Islet of Langerhans (tissue), 1 donor: Measurements from ENCODE around the gene BTBD9.
A peak's percentile ranks its signal among the peaks of the same experiment; 100 is the strongest.
"Not testable (repeated sequence)": the region's sequence is repeated elsewhere in the genome, so short reads cannot be mapped to it uniquely, and the experiment has no call there.

Experiments used
- FAIRE-seq: peaks from one replicate; lab custom pipeline; 2011; peaks lifted over from hg19 to GRCh38; lab: Jason Lieb, UNC

BTBD9 gene

DNA sequence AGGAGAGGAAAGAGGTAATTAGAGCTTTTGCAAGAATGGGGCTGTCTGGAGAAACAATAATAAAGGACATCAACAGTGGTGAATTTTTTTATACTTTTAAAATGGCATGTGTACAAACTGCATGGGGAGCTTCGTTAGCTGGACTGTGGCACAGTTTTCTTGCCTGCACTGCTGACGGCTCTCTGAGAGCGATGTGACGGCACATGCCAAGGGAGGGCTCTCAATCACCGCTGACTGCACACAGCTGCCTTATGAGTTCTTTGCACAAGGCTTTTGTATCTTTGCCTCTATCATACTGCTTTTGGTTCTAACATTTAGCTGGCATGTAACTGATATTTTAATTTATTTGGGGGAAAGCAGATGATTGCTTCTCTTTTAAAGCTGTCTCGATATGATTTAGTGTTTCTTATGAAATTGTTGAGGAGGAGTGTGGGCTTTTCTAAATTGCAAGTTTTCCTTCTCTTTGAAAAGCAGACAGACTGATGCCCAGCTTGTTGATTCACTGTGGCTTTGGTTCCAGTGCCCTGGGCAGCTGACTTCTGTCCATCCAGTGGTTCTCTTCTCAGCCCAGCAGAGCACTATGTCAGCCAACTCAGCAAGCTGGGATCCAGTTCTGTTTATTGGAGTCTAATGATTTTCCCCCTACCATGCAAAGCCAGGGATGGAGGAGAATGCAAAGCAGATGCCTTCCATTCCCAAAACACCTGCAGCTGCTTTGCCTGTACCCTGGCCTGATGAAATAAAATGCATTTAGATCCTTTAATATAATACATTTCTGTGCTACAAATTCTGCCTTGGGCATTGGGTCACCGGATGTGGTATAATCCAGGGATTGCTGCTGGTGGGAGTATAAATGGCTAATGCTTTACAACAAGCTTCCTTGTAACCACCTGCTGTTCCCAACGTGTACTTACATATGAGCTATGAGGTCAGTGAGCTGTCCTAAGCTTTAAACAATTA lies 496.3 kb downstream of the BTBD9 start:
- FAIRE-seq: no peak

DNA sequence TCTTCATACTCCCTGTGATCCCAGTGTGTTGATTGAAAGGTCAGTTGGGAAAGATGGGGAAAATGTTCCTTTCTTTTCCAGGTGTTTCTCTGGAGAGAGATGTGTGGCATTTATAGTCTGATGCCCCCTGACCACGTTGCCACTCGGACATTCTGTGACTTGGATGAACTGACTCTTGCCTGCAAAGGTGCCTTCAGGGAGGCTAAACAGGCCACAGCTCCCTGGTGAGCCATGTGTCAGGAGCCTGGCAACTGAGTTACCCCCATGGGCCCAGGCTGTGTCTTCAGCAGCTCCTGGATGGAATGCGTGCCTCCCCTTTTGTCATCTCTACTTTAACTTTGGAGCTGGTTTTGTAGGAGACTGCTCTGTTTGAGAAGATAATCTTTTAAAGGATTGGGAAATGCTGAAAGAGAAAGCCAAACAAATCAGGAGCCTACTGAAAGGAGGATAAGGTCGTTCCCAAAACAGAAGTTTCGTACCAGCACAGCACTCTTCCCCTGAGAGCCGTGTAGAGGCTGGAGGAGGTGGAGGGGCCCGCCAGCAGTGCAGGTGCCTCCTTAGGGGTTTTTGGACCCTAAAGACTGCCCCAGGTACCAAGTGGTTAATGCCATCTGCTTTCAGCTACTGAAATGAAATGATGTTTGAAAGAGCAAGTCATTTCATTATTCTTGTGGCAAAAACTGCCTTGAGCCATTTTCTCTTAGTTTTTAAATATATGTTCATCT lies 497.4 kb downstream of the BTBD9 start:
- FAIRE-seq: no peak

DNA sequence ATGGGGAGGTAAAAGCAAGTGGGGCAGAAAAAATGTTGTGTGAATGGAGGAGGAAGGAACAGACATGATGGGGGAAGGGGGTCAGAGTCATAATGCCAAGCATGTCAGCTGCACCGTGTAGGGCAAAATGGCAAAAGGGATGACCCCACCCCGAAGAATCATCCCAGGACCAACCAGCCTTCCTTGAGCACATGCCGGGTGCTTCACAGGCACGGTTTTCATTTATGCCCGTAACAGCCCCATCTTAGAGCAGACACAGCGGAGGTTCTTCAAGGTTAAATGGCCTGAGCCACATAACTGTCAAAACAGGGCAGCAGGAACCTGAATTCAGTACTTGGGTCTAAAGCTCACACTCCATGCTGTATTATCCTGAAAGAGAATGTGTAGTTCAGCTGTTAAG lies 498.0 kb downstream of the BTBD9 start:
- FAIRE-seq: no peak

- peak; percentile 13 for FAIRE-seq
Measured at GRCh38 chr6:38141085-38141484, 498.6 kb downstream of the BTBD9 start.

DNA sequence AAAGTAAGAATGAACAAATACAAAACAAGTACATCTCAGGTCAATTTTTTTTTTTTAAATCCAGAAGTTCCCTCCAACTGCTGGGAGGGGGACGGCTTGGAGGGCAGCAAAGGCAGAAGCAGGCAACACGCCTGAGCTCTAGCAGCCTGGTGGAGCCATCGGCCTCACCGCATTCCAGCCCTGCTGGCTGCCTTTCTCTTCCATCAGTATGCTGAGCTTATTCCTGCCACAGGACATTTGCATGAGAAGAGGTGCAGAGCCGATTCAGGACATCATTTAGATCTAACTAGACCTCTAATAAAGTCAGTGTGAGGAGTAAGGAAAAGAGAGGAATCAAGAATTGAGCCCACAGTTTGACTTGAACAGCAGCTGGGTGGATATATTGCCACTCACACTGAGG lies 501.4 kb downstream of the BTBD9 start:
- FAIRE-seq: no peak

- FAIRE-seq: no peak
Measured at GRCh38 chr6:38137608-38138265, 502.0 kb downstream of the BTBD9 start.

DNA sequence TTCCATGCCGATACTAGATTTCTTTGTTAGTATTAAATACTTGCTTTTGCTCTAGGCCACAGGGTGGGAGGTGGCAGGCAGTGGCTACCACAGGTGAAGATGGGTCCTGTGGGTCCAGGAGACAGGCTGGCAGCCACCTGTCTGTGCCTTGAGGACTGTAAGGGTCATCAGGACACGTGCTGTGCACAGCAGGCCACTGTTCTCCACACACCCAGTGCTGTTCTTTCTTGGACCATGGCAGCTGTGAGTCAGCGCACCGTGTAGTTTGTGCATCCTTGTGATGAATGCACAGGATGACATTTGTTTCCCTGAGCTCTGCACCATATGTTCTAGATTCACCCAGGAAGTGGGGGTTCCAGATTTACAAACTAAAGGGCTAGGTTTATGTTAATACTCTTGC lies 503.2 kb downstream of the BTBD9 start:
- FAIRE-seq: no peak

GRCh38 chr6:38134704-38135088 lies 505.0 kb downstream of the BTBD9 start:
- no peak for FAIRE-seq

GRCh38 chr6:38133932-38134703 lies 505.6 kb downstream of the BTBD9 start:
- FAIRE-seq: no peak

DNA sequence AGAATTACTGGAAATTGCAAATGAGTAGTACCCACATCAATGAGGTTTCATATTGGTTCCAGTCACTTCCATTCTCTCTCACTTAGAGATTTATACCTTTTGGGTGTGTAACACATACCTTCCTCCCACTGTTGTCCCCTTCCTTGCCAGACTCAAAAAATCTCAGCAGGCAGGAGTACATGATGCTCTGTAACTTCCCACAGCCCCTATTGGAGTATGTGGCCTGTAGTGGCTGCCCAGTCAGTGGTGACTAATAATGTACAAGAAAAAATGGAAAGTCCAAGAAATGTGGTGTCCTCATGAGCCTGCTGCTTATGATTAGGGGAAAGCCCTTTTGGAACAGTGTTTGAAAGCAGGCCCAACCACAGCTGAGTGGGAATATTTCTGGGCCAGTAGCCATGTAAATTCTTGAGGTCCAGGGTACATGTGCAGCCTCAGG lies 508.2 kb downstream of the BTBD9 start:
- no peak for FAIRE-seq

- FAIRE-seq: no peak
Measured at GRCh38 chr6:38127284-38127683, 512.4 kb downstream of the BTBD9 start.

DNA sequence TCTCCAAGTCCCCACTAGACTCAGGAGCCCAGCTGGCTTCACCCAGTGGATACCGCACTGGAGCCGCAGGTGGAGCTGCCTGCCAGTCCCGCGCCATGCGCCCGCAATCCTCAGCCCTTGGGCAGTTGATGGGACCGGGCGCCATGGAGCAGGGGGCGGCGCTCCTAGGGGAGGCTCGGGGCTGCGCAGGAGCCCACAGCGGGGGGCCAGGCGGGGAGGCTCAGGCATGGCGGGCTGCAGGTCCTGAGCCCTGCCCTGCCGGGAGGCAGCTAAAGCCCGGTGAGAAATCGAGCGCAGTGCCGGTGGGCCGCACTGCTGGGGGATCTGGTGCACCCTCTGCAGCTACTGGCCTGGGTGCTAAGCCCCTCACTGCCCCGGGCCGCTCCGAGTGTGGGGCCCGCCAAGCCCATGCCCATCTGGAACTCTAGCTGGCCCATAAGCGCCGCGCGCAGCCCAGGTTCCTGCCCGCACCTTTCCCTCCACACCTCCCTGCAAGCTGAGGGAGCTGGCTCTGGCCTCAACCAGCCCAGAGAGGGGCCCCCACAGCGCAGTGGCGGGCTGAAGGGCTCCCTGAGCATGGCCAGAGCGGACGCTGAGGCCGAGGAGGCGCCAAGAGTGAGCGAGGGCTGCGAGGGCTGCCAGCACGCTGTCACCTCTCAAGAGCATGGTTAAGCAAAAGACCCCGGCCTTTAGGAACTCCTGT lies 515.4 kb downstream of the BTBD9 start:
- FAIRE-seq: not testable (repeated sequence)

DNA sequence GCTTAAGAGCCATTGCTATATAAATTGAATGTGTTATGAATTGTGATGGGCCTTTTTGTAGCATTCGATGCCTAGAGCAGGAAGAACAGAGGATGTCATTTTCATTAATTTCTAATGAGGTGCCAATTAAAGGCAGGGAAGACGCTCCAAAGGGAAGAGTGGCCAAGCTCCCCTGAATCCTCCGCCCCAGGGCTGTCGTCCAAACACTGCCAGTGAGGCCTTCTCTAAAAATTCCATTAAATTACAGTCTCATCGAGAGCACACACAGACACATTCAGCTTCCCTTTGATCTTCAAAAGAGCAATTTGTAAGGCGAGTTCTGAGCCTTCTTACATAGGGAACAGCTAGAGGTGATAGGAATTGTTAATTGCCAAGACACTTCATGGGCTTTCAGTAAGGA lies 520.2 kb downstream of the BTBD9 start:
- FAIRE-seq: no peak

- no peak for FAIRE-seq
Measured at GRCh38 chr6:38118791-38119365, 520.9 kb downstream of the BTBD9 start.
